ENCODE data around the gene SLC16A3.

DNA sequence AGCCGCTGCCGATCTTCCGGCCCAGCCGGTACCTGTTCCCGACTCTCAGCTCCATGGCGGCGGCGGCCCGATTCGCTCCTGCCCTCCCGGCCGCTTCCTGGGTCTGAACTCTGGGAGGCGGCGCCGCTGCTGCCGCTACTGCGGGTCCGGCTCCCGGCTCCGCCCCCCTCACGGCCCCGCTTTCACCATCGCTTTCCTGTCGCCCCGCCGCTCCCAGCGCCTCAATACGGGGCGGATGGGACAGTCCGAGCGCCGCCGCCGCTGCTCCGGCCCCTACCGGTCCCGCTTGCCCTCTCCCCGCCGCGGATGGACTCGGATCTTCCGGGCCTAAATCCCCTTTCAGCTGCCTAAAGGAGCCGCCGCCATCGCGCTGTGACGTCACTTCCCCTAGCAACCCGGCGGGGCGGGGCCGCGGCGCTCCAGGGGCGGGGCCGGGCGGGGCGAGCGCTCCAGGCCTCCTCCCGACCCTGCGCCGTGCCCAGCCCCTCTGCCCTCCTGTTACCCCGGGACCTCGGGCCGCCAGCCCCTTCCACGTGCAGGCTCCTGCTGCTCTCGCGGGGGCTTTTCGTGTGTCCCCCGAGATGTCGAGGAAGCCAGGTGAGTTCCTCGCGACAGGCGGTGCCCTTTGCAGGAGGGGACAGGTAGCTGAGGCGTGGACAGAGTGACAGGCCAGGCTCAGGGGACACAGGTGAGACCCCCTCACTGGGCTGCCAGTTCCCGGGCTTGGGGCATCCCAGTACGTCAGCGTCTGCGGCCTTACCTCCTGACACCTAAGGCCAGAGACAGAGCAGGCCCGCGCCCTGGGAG is 44.7 kb downstream of the SLC16A3 start, which contains the start of gene CSNK1D:
- peak; percentile 85 to 96 (median 95) for TF ChIP-seq POLR2A (IDR thresholded peaks at IDR 0.05)
- TF ChIP-seq, protein P1, sequence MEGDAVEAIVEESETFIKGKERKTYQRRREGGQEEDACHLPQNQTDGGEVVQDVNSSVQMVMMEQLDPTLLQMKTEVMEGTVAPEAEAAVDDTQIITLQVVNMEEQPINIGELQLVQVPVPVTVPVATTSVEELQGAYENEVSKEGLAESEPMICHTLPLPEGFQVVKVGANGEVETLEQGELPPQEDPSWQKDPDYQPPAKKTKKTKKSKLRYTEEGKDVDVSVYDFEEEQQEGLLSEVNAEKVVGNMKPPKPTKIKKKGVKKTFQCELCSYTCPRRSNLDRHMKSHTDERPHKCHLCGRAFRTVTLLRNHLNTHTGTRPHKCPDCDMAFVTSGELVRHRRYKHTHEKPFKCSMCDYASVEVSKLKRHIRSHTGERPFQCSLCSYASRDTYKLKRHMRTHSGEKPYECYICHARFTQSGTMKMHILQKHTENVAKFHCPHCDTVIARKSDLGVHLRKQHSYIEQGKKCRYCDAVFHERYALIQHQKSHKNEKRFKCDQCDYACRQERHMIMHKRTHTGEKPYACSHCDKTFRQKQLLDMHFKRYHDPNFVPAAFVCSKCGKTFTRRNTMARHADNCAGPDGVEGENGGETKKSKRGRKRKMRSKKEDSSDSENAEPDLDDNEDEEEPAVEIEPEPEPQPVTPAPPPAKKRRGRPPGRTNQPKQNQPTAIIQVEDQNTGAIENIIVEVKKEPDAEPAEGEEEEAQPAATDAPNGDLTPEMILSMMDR (IDR thresholded peaks at IDR 0.05), result no peak

Data from body of pancreas (tissue), 4 donors.